Keratinocyte (primary cell): ENCODE results near the gene GABRD. TPM values are rescaled to one million over a fixed set of nuclear protein-coding genes. Genes with fewer than 3 reads are reported as not detected.

Experiments used
- DNase-seq: peaks from one replicate; pipeline ENCODE4 v3.0.0-alpha.2; 2011; ENCODE audit warnings: low read depth, missing footprints, low spot score
- FAIRE-seq: peaks from 2 replicates; lab custom pipeline; 2011; peaks lifted over from hg19 to GRCh38; lab: Jason Lieb, UNC
- H2AFZ ChIP-seq: 2 replicates; pipeline ENCODE4 v1.6.0; 2012; ENCODE audit warnings: low read length, control low read depth, inconsistent platforms; ENCODE audit not compliant: control insufficient read depth
- H3K27ac ChIP-seq: 2 replicates; pipeline ENCODE4 v1.5.1; 2011; ENCODE audit warnings: low read length; ENCODE audit not compliant: control insufficient read depth, insufficient read depth
- H3K27me3 ChIP-seq: 3 replicates; pipeline ENCODE4 v1.6.0; 2011; ENCODE audit warnings: low read length; ENCODE audit not compliant: control insufficient read depth, insufficient read depth; ENCODE audit errors: extremely low read depth
- H3K36me3 ChIP-seq, 2 experiments: 2 replicates in 1 of 2; 3 replicates in 1 of 2; pipeline ENCODE4 v1.5.1; 2011; ENCODE audit warnings: low read length in 2 of 2, mild to moderate bottlenecking in 1 of 2; ENCODE audit not compliant: control insufficient read depth in 2 of 2, insufficient read depth in 2 of 2; ENCODE audit errors: extremely low read depth in 1 of 2
- H3K4me1 ChIP-seq: 3 replicates; pipeline ENCODE4 v1.5.1; 2011; ENCODE audit warnings: low read length; ENCODE audit not compliant: control insufficient read depth, insufficient read depth; ENCODE audit errors: extremely low read depth
- H3K4me2 ChIP-seq: 3 replicates; pipeline ENCODE4 v1.6.0; 2011; ENCODE audit warnings: low read depth, low read length; ENCODE audit not compliant: control insufficient read depth, insufficient read depth; ENCODE audit errors: extremely low read depth
- H3K4me3 ChIP-seq, 3 experiments: fragments of 200-600 bp in 1 of 3; sonication (generic) in 1 of 3; 2 replicates in 2 of 3; 3 replicates in 1 of 3; pipeline ENCODE4 v1.5.1; 2011 to 2016; ENCODE audit warnings: low read length in 3 of 3, mild to moderate bottlenecking in 3 of 3, control low read depth in 2 of 3, inconsistent platforms in 1 of 3, low read depth in 1 of 3, mixed read lengths in 1 of 3, mixed run types in 1 of 3, moderate library complexity in 1 of 3; ENCODE audit not compliant: control insufficient read depth in 2 of 3, insufficient read depth in 2 of 3; ENCODE audit errors: extremely low read depth in 1 of 3
- H3K79me2 ChIP-seq: 2 replicates; pipeline ENCODE4 v1.6.0; 2012; ENCODE audit warnings: low read length; ENCODE audit not compliant: control insufficient read depth, insufficient read depth
- H3K9ac ChIP-seq: 3 replicates; pipeline ENCODE4 v1.6.0; 2011; ENCODE audit warnings: low read length; ENCODE audit not compliant: control insufficient read depth, insufficient read depth; ENCODE audit errors: extremely low read depth
- H3K9me1 ChIP-seq: 3 replicates; pipeline ENCODE4 v1.6.0; 2011; ENCODE audit warnings: low read length; ENCODE audit not compliant: control insufficient read depth, insufficient read depth; ENCODE audit errors: extremely low read depth
- H3K9me3 ChIP-seq: 2 replicates; pipeline ENCODE4 v1.5.1; 2012; ENCODE audit warnings: low read depth, low read length; ENCODE audit not compliant: control insufficient read depth
- H4K20me1 ChIP-seq: 3 replicates; pipeline ENCODE4 v1.6.0; 2011; ENCODE audit warnings: low read length; ENCODE audit not compliant: control insufficient read depth, insufficient read depth; ENCODE audit errors: extremely low read depth
- CTCF ChIP-seq, 3 experiments: IDR thresholded peaks in 1 of 3; conservative IDR thresholded peaks in 1 of 3; optimal IDR thresholded peaks in 1 of 3; 2 replicates in 2 of 3; 3 replicates in 1 of 3; pipeline versions ENCODE3 to v1.5.1; 2011; ENCODE audit warnings: low read length in 3 of 3, mild to moderate bottlenecking in 3 of 3, moderate library complexity in 2 of 3, control low read depth in 1 of 3, inconsistent platforms in 1 of 3; ENCODE audit not compliant: insufficient read depth in 2 of 3; ENCODE audit errors: extremely low read depth in 1 of 3
- EZH2 ChIP-seq: IDR thresholded peaks from one replicate; pipeline ENCODE4 v1.6.1; 2012; ENCODE audit warnings: inconsistent platforms, mild to moderate bottlenecking, low read length, moderate library complexity
- dilution Hi-C: fragments of 300-500 bp; cut with MboI; formaldehyde crosslinking; loops from one replicate; pipeline ENCODE4 v1.7.0; 2020; ENCODE audit warnings: low sequenced_read_pairs; ENCODE audit not compliant: extremely low pct_ligation_motif_present
- polyA plus RNA-seq, 5 experiments: library from polyadenylated mRNA; depleted of rRNA in 3 of 5; stranded (reverse) in 3 of 5; stranded (forward) in 1 of 5; unstranded in 1 of 5; fragments of >200 nt; gene quantifications; 1 replicate in 1 of 5; 2 replicates in 3 of 5; 3 replicates in 1 of 5; pipeline versions ENCODE4 v1.2.1 to v1.2.3, GENCODE V29; 2011 to 2012; ENCODE audit warnings: missing spikeins in 2 of 5, low read depth in 1 of 5, low replicate concordance in 1 of 5

GABRD gene
- polyA plus RNA-seq, 1 donor (not counting 4 experiments of a cell fraction or from before 2014, with no cell fraction given), result not detected

GRCh38 chr1:2023187-2023586 lies 4.0 kb downstream of the GABRD start:
- Histone ChIP-seq H3K4me1 (no peaks in the 10 kb centered on the region), H3K9me1 (no peaks in the 10 kb centered on the region), H3K36me3 (no peaks in the 10 kb centered on the region), H3K4me2 (no peak overlapping the region), H3K27me3 (peaks cover 53% of the 10 kb centered on the region), H3K79me2 (no peaks in the 10 kb centered on the region), H2AFZ (no peak overlapping the region), H3K9me3 (no peaks in the 10 kb centered on the region), H4K20me1 (peaks cover 3% of the 10 kb centered on the region), H3K4me3 (no peak overlapping the region), H3K9ac (no peak overlapping the region), H3K27ac (no peak overlapping the region)
- TF ChIP-seq CTCF (optimal IDR thresholded peaks at IDR 0.05 in 1 of 3, IDR thresholded peaks at IDR 0.05 in 1 of 3, conservative IDR thresholded peaks at IDR 0.05 in 1 of 3; ENCODE audit: extremely low read depth in 1 of 3, insufficient read depth in 2 of 3, low read length in 3 of 3) (no peak), EZH2 (no peak)
- dilution Hi-C loops, result no loop called here
- FAIRE-seq (no peak), DNase-seq (no peak)

GRCh38 chr1:2024451-2024850 lies 5.3 kb downstream of the GABRD start:
- Histone ChIP-seq H3K9me1 (no peaks in the 10 kb centered on the region), H3K4me2 (no peak overlapping the region), H2AFZ (no peak overlapping the region), H3K36me3 (no peaks in the 10 kb centered on the region), H3K27me3 (peaks cover 44% of the 10 kb centered on the region), H4K20me1 (no peaks in the 10 kb centered on the region), H3K4me3 (no peak overlapping the region), H3K9me3 (no peaks in the 10 kb centered on the region), H3K9ac (no peak overlapping the region), H3K27ac (no peak overlapping the region), H3K79me2 (no peaks in the 10 kb centered on the region), H3K4me1 (no peaks in the 10 kb centered on the region)
- FAIRE-seq (no peak), DNase-seq (no peak)
- TF ChIP-seq CTCF (optimal IDR thresholded peaks at IDR 0.05 in 1 of 3, IDR thresholded peaks at IDR 0.05 in 1 of 3, conservative IDR thresholded peaks at IDR 0.05 in 1 of 3; ENCODE audit: extremely low read depth in 1 of 3, insufficient read depth in 2 of 3, low read length in 3 of 3), result no peak
- no peak for TF ChIP-seq EZH2
- dilution Hi-C loops, result no loop called here
